Head of caudate nucleus (tissue), 42 donors: ENCODE results near the gene TRAF5.
A peak's percentile ranks its signal among the peaks of the same experiment; 100 is the strongest.
"Not testable (repeated sequence)": the region's sequence is repeated elsewhere in the genome, so short reads cannot be mapped to it uniquely, and the experiment has no call there.

Experiments
- DNase-seq, 42 donors: peaks; one replicate each; pipeline versions ENCODE4 v3.0.0 to v3.0.0-alpha.2; 2020 to 2021; ENCODE audit warnings: mixed read lengths in 7 of 42
- intact Hi-C: fragments of 100-400 bp; cut with DNase I; formaldehyde crosslinking; loops from one replicate; pipeline ENCODE4 v1.15.0; 2022

TRAF5 gene

GRCh38 chr1:211326528-211327345 lies at the start of gene TRAF5:
Gene TRAF5 (plus strand): TSS chr1:211326833. CDS start chr1:211353240, 26,407 bp downstream.
- peak in 27 of 42 donors; percentile 13 to 72 (median 43) for DNase-seq

GRCh38 chr1:211279340-211279739 lies 47.3 kb upstream of the TRAF5 start:
- intact Hi-C loops, result no loop called here
- DNase-seq, result no peak

More at GRCh38 chr1:211326528-211327345, at the start of gene TRAF5:
- intact Hi-C loops, result loop anchor here (10.0 kb wide), 1 partner anchor 188 kb away; no protein-coding TSS in a partner anchor

GRCh38 chr1:211280910-211281309 lies 45.7 kb upstream of the TRAF5 start:
- intact Hi-C loops, result no loop called here
- no peak for DNase-seq

- intact Hi-C loops, result no loop called here
- no peak for DNase-seq
Observed at GRCh38 chr1:211281320-211282022, 45.2 kb upstream of the TRAF5 start.

GRCh38 chr1:211282023-211282373 lies 44.6 kb upstream of the TRAF5 start:
- intact Hi-C loops, result no loop called here

GRCh38 chr1:211285196-211285595 lies 41.4 kb upstream of the TRAF5 start:
- no peak for DNase-seq
- intact Hi-C loops, result no loop called here

More at GRCh38 chr1:211282023-211282373, 44.6 kb upstream of the TRAF5 start:
- no peak for DNase-seq

- DNase-seq, result no peak
- intact Hi-C loops, result no loop called here
Observed at GRCh38 chr1:211287218-211287617, 39.4 kb upstream of the TRAF5 start.

GRCh38 chr1:211292411-211292810 lies 34.2 kb upstream of the TRAF5 start:
- intact Hi-C loops, result no loop called here

GRCh38 chr1:211296396-211296795 lies 30.2 kb upstream of the TRAF5 start:
- DNase-seq, result no peak
- intact Hi-C loops, result no loop called here

More at GRCh38 chr1:211292411-211292810, 34.2 kb upstream of the TRAF5 start:
- no peak for DNase-seq

GRCh38 chr1:211305044-211305443 lies 21.6 kb upstream of the TRAF5 start:
- DNase-seq, result peak in 15 of 42 donors; percentile 28 to 73 (median 35)
- intact Hi-C loops, result no loop called here

GRCh38 chr1:211309617-211310016 lies 17.0 kb upstream of the TRAF5 start:
- DNase-seq, result no peak
- intact Hi-C loops, result no loop called here

- no peak for DNase-seq
- intact Hi-C loops, result no loop called here
Observed at GRCh38 chr1:211313392-211313791, 13.2 kb upstream of the TRAF5 start.

- no peak for DNase-seq
- intact Hi-C loops, result no loop called here
Observed at GRCh38 chr1:211318576-211319280, 7.9 kb upstream of the TRAF5 start.

- intact Hi-C loops, result loop anchor here (10.0 kb wide), 1 partner anchor 195 kb away; no protein-coding TSS in a partner anchor
- DNase-seq, result no peak
Observed at GRCh38 chr1:211319892-211320291, 6.7 kb upstream of the TRAF5 start.

GRCh38 chr1:211320980-211321379 lies 5.7 kb upstream of the TRAF5 start:
- DNase-seq, result no peak
- intact Hi-C loops, result loop anchor here (10.0 kb wide), 1 partner anchor 194 kb away; no protein-coding TSS in a partner anchor

- DNase-seq, result not testable (repeated sequence)
- intact Hi-C loops, result loop anchor here (10.0 kb wide), 1 partner anchor 193 kb away; no protein-coding TSS in a partner anchor
Observed at GRCh38 chr1:211321646-211322045, 5.0 kb upstream of the TRAF5 start.

GRCh38 chr1:211323156-211324063 lies 3.2 kb upstream of the TRAF5 start:
- intact Hi-C loops, result loop anchor here (10.0 kb wide), 1 partner anchor 191 kb away; no protein-coding TSS in a partner anchor
- peak in 37 of 42 donors; percentile 22 to 85 (median 59) for DNase-seq
